ENCODE measurements around the gene MIOX.

Gene MIOX

GRCh38 chr22:50487290-50488005 is 789 bp downstream of the MIOX start:
- DNase-seq (ENCODE audit: extremely low spot score, insufficient read length, low read depth): no peak
- FAIRE-seq: no peak

- DNase-seq (ENCODE audit: extremely low spot score, insufficient read length, low read depth): no peak
- no peak for FAIRE-seq
Measured at GRCh38 chr22:50488006-50488677, 1.5 kb downstream of the MIOX start.

- DNase-seq (ENCODE audit: extremely low spot score, insufficient read length, low read depth): no peak
- no peak for FAIRE-seq
Measured at GRCh38 chr22:50488886-50489285, 2.2 kb downstream of the MIOX start.

GRCh38 chr22:50489363-50490243 is 2.9 kb downstream of the MIOX start:
- no peak for FAIRE-seq
- no peak for DNase-seq (ENCODE audit: extremely low spot score, insufficient read length, low read depth)

GRCh38 chr22:50490531-50491308 is 4.1 kb downstream of the MIOX start:
- FAIRE-seq: no peak
- DNase-seq (ENCODE audit: extremely low spot score, insufficient read length, low read depth): no peak

GRCh38 chr22:50497093-50497492 is 10.4 kb downstream of the MIOX start:
- no peak for DNase-seq (ENCODE audit: extremely low spot score, insufficient read length, low read depth)
- FAIRE-seq: no peak

- no peak for DNase-seq (ENCODE audit: extremely low spot score, insufficient read length, low read depth)
- peak; percentile 91 for FAIRE-seq
Measured at GRCh38 chr22:50498322-50498890, 11.7 kb downstream of the MIOX start.

- FAIRE-seq: no peak
- no peak for DNase-seq (ENCODE audit: extremely low spot score, insufficient read length, low read depth)
Measured at GRCh38 chr22:50500452-50500851, 13.8 kb downstream of the MIOX start.

- DNase-seq (ENCODE audit: extremely low spot score, insufficient read length, low read depth) (no peak), FAIRE-seq (no peak)
Measured at GRCh38 chr22:50502096-50502495, 15.4 kb downstream of the MIOX start.

- FAIRE-seq (no peak), DNase-seq (ENCODE audit: extremely low spot score, insufficient read length, low read depth) (no peak)
Measured at GRCh38 chr22:50502628-50503474, 16.2 kb downstream of the MIOX start.

GRCh38 chr22:50503475-50504145 is 17.0 kb downstream of the MIOX start:
- FAIRE-seq (no peak), DNase-seq (ENCODE audit: extremely low spot score, insufficient read length, low read depth) (no peak)

- DNase-seq (ENCODE audit: extremely low spot score, insufficient read length, low read depth): no peak
Measured at GRCh38 chr22:50504369-50505211, 17.9 kb downstream of the MIOX start.

GRCh38 chr22:50505276-50505775 is 18.7 kb downstream of the MIOX start:
- FAIRE-seq: no peak
- no peak for DNase-seq (ENCODE audit: extremely low spot score, insufficient read length, low read depth)

More at GRCh38 chr22:50504369-50505211, 17.9 kb downstream of the MIOX start:
- FAIRE-seq: no peak

- FAIRE-seq: no peak
Measured at GRCh38 chr22:50505776-50506610, 19.3 kb downstream of the MIOX start.

GRCh38 chr22:50506611-50507420 is 20.2 kb downstream of the MIOX start:
- DNase-seq (ENCODE audit: extremely low spot score, insufficient read length, low read depth) (no peak), FAIRE-seq (no peak)

More at GRCh38 chr22:50505776-50506610, 19.3 kb downstream of the MIOX start:
- DNase-seq (ENCODE audit: extremely low spot score, insufficient read length, low read depth): no peak
